ENCODE data around the gene SNX13.

Gene SNX13

GRCh38 chr7:17882685-17883084 is 57.6 kb downstream of the SNX13 start:
- Histone ChIP-seq H3K79me2 (ENCODE audit: control insufficient read depth, insufficient read depth, low read length, unreplicated experiment) (no peaks in the 10 kb centered on the region), H3K27me3 (ENCODE audit: insufficient read depth, low read length) (no peaks in the 10 kb centered on the region), H2AFZ (ENCODE audit: low read length, unreplicated experiment) (no peak overlapping the region), H3K27ac (ENCODE audit: low read depth, low read length) (no peak overlapping the region), H3K4me3 (ENCODE audit: low read depth, low read length) (no peak overlapping the region), H3K36me3 (ENCODE audit: insufficient read depth, low read length) (no peaks in the 10 kb centered on the region; the same call in 1 of the 2 replicates), H3K4me1 (ENCODE audit: control insufficient read depth, insufficient read depth, low read length, unreplicated experiment) (no peaks in the 10 kb centered on the region)

DNA sequence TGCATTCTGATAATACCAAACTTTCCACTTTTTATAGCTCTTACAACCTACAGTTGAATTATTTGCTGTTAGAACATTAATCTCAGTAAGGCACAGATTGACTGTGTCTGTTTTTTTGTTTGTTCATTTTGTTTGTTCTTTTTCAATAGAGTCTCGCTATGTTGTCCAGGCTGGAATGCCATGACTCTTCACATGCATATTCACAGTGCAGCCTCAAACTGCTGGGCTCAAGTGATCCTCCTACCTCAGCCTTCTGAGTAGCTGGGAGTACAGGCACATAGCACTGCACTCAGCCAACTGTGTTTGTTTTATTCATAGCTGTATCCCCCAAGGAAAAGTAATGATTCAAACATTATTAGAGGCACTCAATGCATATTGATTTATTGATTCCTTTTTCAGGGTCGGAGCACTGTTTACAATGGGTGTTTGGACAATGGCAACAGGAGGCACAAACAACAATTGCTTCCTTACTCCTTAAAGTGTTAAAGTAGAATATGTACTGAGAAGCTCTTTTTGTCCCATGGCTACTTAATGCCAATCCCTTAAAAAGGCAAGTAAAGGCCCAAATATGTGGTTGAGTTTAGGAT is 61.1 kb downstream of the SNX13 start:
- Histone ChIP-seq H3K79me2 (ENCODE audit: control insufficient read depth, insufficient read depth, low read length, unreplicated experiment) (no peaks in the 10 kb centered on the region), H3K4me3 (ENCODE audit: low read depth, low read length) (no peak overlapping the region), H3K36me3 (ENCODE audit: insufficient read depth, low read length) (peaks cover 1% of the 10 kb centered on the region; the same call in 1 of the 2 replicates), H3K27ac (ENCODE audit: low read depth, low read length) (no peak overlapping the region), H3K4me1 (ENCODE audit: control insufficient read depth, insufficient read depth, low read length, unreplicated experiment) (no peaks in the 10 kb centered on the region), H3K27me3 (ENCODE audit: insufficient read depth, low read length) (no peaks in the 10 kb centered on the region), H2AFZ (ENCODE audit: low read length, unreplicated experiment) (no peak overlapping the region)

- H3K79me2 ChIP-seq (ENCODE audit: control insufficient read depth, insufficient read depth, low read length, unreplicated experiment), result no peaks in the 10 kb centered on the region
- H3K27me3 ChIP-seq (ENCODE audit: insufficient read depth, low read length), result no peaks in the 10 kb centered on the region
- H3K36me3 ChIP-seq (ENCODE audit: insufficient read depth, low read length), result peaks cover 7% of the 10 kb centered on the region; the same call in 1 of the 2 replicates
- no peak overlapping the region for H3K4me3 ChIP-seq (ENCODE audit: low read depth, low read length)
- H3K4me1 ChIP-seq (ENCODE audit: control insufficient read depth, insufficient read depth, low read length, unreplicated experiment), result no peaks in the 10 kb centered on the region
- no peak overlapping the region for H2AFZ ChIP-seq (ENCODE audit: low read length, unreplicated experiment)
- no peak overlapping the region for H3K27ac ChIP-seq (ENCODE audit: low read depth, low read length)
These were observed 61.7 kb downstream of the SNX13 start for GRCh38 chr7:17878627-17879026.

DNA sequence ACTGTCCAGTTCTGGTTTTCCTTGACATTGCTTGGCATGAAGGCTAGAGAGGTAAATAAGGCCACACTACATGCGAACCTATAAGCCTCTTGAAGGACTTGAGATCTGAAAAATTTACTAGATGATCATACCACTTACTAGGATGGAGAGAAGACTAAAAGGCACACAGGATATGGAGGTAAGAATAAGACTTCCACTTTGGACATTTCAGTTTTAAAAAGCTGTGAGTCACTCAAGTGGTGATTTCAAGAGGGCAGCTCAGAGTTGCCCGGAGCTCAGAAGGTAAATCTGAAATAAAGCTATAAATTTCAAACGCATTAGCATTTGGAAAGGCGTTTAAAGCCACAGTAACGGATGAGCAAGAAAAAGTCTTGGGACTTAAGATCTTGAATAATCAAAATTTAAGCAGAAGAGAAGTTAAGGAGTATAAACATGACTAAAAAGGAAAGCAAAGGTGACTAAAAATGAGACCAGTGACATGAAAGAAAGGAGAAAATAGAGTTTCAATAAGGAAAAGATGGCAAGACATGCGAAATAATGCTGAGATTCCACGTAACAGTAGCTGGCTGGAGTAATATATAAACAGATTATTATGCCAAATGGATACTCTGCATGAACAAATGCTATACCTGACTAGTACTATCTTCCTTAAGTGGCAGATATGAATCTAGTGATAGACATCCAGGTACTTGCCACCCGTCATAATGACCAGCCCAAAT is 68.3 kb downstream of the SNX13 start:
- Histone ChIP-seq H3K36me3 (ENCODE audit: insufficient read depth, low read length) (peaks cover 36% of the 10 kb centered on the region), H3K4me3 (ENCODE audit: low read depth, low read length) (no peak overlapping the region), H3K27ac (ENCODE audit: low read depth, low read length) (no peak overlapping the region), H3K4me1 (ENCODE audit: control insufficient read depth, insufficient read depth, low read length, unreplicated experiment) (no peaks in the 10 kb centered on the region), H2AFZ (ENCODE audit: low read length, unreplicated experiment) (no peak overlapping the region), H3K27me3 (ENCODE audit: insufficient read depth, low read length) (no peaks in the 10 kb centered on the region), H3K79me2 (ENCODE audit: control insufficient read depth, insufficient read depth, low read length, unreplicated experiment) (no peaks in the 10 kb centered on the region)

DNA sequence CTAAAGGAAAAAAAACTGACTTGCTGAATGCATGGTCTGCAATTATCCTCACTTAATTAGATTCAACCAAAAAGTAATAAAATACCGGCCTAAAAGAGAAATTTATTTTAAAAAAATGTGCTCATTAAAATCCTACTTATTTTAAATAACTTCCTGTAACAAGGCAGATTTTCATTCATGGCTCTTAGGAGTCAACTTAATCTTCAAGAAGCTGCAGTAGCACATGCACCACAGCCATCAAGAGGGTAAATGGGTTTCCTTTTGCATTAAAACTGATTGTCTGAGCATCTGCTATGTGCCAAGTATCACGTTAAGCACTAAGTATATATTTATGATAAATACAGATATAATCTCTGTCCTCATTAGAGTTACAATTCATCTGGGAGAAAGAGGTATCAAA is 69.9 kb downstream of the SNX13 start:
- H3K27me3 ChIP-seq (ENCODE audit: insufficient read depth, low read length), result no peaks in the 10 kb centered on the region
- H2AFZ ChIP-seq (ENCODE audit: low read length, unreplicated experiment), result no peak overlapping the region
- no peak overlapping the region for H3K27ac ChIP-seq (ENCODE audit: low read depth, low read length)
- no peak overlapping the region for H3K4me3 ChIP-seq (ENCODE audit: low read depth, low read length)
- H3K79me2 ChIP-seq (ENCODE audit: control insufficient read depth, insufficient read depth, low read length, unreplicated experiment), result no peaks in the 10 kb centered on the region
- peaks cover 45% of the 10 kb centered on the region for H3K36me3 ChIP-seq (ENCODE audit: insufficient read depth, low read length)
- no peaks in the 10 kb centered on the region for H3K4me1 ChIP-seq (ENCODE audit: control insufficient read depth, insufficient read depth, low read length, unreplicated experiment)

DNA sequence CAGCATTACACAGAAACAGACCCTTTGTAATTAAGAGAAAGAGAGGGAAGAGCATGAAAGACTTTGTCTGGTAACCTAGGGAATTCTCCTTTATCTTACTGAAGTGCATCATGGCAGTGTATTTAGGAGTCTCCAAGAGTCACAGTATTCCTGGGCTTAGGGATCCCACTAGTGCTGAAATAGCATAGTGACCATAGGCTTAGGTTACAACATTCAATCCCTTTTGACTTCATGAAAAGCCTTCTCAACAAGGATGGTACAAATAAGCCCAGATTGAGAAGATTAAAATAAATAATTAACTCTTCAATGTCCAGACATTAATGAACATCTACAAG is 76.5 kb downstream of the SNX13 start:
- no peak overlapping the region for H2AFZ ChIP-seq (ENCODE audit: low read length, unreplicated experiment)
- no peaks in the 10 kb centered on the region for H3K27me3 ChIP-seq (ENCODE audit: insufficient read depth, low read length)
- peaks cover 46% of the 10 kb centered on the region for H3K36me3 ChIP-seq (ENCODE audit: insufficient read depth, low read length)
- no peak overlapping the region for H3K27ac ChIP-seq (ENCODE audit: low read depth, low read length)
- H3K79me2 ChIP-seq (ENCODE audit: control insufficient read depth, insufficient read depth, low read length, unreplicated experiment), result no peaks in the 10 kb centered on the region
- no peak overlapping the region for H3K4me3 ChIP-seq (ENCODE audit: low read depth, low read length)
- no peaks in the 10 kb centered on the region for H3K4me1 ChIP-seq (ENCODE audit: control insufficient read depth, insufficient read depth, low read length, unreplicated experiment)

DNA sequence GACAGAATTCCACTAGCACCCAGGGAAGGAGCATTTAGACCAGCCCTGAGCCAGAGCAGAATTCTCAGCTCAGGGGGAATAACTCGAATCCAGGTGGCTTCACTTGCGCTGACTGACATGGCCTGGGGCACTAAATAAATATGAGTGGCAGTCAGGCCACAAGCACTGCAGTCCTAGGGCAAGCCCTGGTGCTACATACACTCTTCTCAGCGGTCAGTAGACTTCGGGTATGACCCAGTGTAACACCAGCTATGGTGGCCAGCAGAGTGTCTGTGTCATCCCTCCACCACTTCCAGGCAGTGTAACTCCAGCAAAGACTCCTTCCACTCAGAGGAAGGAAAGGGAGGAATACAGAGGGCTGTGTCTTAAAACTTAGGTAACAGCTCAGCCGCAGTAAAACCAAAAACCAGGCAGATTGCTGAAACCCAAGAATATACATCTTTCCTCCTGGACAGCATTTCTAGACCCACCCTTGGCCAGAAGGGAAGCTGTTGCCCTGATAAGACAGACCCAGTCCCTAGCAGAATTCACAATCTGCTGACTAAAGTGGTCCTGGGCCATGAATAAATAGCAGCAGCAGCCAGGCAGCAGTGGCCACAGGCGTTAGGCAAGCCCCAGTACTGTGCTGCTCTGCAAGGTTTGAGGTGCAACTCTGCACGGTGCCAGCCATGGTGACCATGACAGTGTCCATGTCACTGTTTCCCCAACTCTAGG is 77.0 kb downstream of the SNX13 start:
- H3K4me1 ChIP-seq (ENCODE audit: control insufficient read depth, insufficient read depth, low read length, unreplicated experiment), result no peaks in the 10 kb centered on the region
- H2AFZ ChIP-seq (ENCODE audit: low read length, unreplicated experiment), result no peak overlapping the region
- H3K4me3 ChIP-seq (ENCODE audit: low read depth, low read length), result no peak overlapping the region
- no peaks in the 10 kb centered on the region for H3K27me3 ChIP-seq (ENCODE audit: insufficient read depth, low read length)
- no peaks in the 10 kb centered on the region for H3K79me2 ChIP-seq (ENCODE audit: control insufficient read depth, insufficient read depth, low read length, unreplicated experiment)
- no peak overlapping the region for H3K27ac ChIP-seq (ENCODE audit: low read depth, low read length)
- peaks cover 43% of the 10 kb centered on the region for H3K36me3 ChIP-seq (ENCODE audit: insufficient read depth, low read length)

DNA sequence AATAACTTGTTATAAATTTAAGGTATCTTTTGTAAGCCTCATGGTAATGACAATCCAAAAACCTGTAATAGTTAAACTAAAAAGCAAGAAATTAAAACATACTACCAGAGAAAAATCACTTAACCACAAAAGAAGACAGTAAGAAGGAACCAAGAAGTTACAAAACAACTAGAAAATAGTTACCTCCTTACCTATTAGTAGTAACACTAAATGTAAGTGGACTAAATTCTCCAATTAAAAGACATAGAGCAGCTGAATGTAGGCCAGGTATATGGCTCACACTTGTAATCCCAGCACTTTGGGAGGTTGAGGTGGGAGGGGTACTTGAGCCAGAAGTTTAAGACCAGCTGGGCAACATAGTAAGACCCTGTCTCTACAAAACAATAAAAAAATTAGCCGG is 84.0 kb downstream of the SNX13 start:
- Histone ChIP-seq H3K27me3 (ENCODE audit: insufficient read depth, low read length) (no peaks in the 10 kb centered on the region), H3K4me3 (ENCODE audit: low read depth, low read length) (no peak overlapping the region), H3K27ac (ENCODE audit: low read depth, low read length) (no peak overlapping the region), H2AFZ (ENCODE audit: low read length, unreplicated experiment) (no peak overlapping the region), H3K4me1 (ENCODE audit: control insufficient read depth, insufficient read depth, low read length, unreplicated experiment) (peaks cover 5% of the 10 kb centered on the region), H3K36me3 (ENCODE audit: insufficient read depth, low read length) (peaks cover 44% of the 10 kb centered on the region), H3K79me2 (ENCODE audit: control insufficient read depth, insufficient read depth, low read length, unreplicated experiment) (no peaks in the 10 kb centered on the region)

GRCh38 chr7:17855202-17855601 is 85.1 kb downstream of the SNX13 start:
- Histone ChIP-seq H3K4me3 (ENCODE audit: low read depth, low read length) (no peak overlapping the region), H3K27me3 (ENCODE audit: insufficient read depth, low read length) (no peaks in the 10 kb centered on the region), H3K79me2 (ENCODE audit: control insufficient read depth, insufficient read depth, low read length, unreplicated experiment) (no peaks in the 10 kb centered on the region), H3K36me3 (ENCODE audit: insufficient read depth, low read length) (peaks cover 41% of the 10 kb centered on the region), H3K27ac (ENCODE audit: low read depth, low read length) (no peak overlapping the region), H3K4me1 (ENCODE audit: control insufficient read depth, insufficient read depth, low read length, unreplicated experiment) (peaks cover 5% of the 10 kb centered on the region), H2AFZ (ENCODE audit: low read length, unreplicated experiment) (no peak overlapping the region)

DNA sequence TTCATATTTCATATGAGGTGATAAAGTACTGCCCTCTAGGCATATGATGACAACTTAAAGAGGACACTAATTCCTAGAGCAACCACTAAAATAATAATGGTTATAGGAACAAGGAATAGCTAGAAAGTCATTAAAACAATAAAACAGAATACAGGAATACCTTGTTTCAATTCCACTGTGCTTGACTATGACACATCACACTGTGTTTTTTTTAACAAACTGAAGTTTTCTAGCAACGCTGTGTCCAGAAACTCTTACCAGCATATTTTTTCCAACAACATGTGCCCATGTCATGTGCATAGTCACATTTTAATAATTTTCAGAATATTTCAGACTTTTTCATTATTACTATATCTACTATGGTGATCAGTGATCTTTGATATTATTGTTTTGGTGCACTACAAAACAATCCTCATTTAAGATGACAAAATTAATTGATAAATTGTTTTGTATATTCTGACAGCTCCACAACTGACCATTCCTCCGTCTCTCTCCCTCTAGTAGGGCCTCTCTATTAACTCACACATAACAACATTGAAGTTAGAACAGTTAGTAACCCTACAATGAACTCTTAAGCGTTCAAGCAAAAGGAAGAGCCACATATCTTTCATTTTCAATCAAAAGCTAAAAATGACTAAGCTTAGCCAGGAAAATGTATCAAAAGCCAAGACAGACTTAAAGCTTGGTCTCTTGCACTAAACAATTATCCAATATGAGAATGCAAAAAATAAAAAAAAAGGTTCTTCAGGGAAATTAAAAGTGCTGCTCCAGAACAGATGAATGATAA is 85.8 kb downstream of the SNX13 start:
- H3K4me1 ChIP-seq (ENCODE audit: control insufficient read depth, insufficient read depth, low read length, unreplicated experiment), result peaks cover 5% of the 10 kb centered on the region
- H3K4me3 ChIP-seq (ENCODE audit: low read depth, low read length), result no peak overlapping the region
- no peak overlapping the region for H2AFZ ChIP-seq (ENCODE audit: low read length, unreplicated experiment)

More for the DNA sequence above, 85.8 kb downstream of the SNX13 start:
- Histone ChIP-seq H3K27me3 (ENCODE audit: insufficient read depth, low read length) (no peaks in the 10 kb centered on the region), H3K36me3 (ENCODE audit: insufficient read depth, low read length) (peaks cover 38% of the 10 kb centered on the region), H3K27ac (ENCODE audit: low read depth, low read length) (no peak overlapping the region), H3K79me2 (ENCODE audit: control insufficient read depth, insufficient read depth, low read length, unreplicated experiment) (no peaks in the 10 kb centered on the region)

Data from ACC112 (cell line).